Astrocyte (in vitro differentiated cells and primary cell): ENCODE results near the gene OPCML.

ENCODE experiments used
- CTCF ChIP-seq: IDR thresholded peaks from 2 replicates; pipeline ENCODE4 v1.5.1; 2011; ENCODE audit warnings: low read depth, mild to moderate bottlenecking, inconsistent platforms, low read length, moderate library complexity; ENCODE audit not compliant: insufficient read depth
- EZH2 ChIP-seq: IDR thresholded peaks from 2 replicates; pipeline ENCODE4 v1.6.1; 2012; ENCODE audit warnings: mild to moderate bottlenecking, low read length, inconsistent platforms; ENCODE audit not compliant: insufficient read depth

GRCh38 chr11:133046252-133046651 is 486.0 kb downstream of the OPCML start:
- TF ChIP-seq CTCF (no peak), EZH2 (no peak)
